Metanephros (tissue), 2 donors: ENCODE data around the gene PGM1. TPM values are rescaled to one million over a fixed set of nuclear protein-coding genes. Genes with fewer than 3 reads are reported as not detected.

Experiments used
- small RNA-seq: library from RNA; depleted of rRNA; stranded (forward); fragments of <200 nt; gene quantifications from one replicate; pipeline ENCODE3, GENCODE V24; 2014; ENCODE audit warnings: low replicate concordance
- total RNA-seq: library from RNA; depleted of rRNA; stranded (reverse); fragments of >200 nt; gene quantifications from one replicate; pipeline ENCODE4 v1.2.3, GENCODE V29; 2014

PGM1 gene
- total RNA-seq, result 67.6 TPM

GRCh38 chr1:63593303-63593885 is at the start of gene PGM1:
Gene PGM1, plus strand, starts transcription at chr1:63593411. Its CDS starts 78 bp downstream, at chr1:63593489.

Small RNA genes lying within 50 kb of the gene (small RNA-seq; reads per million reads assigned to genes)
- not detected for gene RF02105
- not detected for gene RF02106
- gene RF02107, result not detected
- not detected for gene RF02108
- not detected for gene RF02109
- gene RF02110, result not detected

Other genes starting within 250 kb of the PGM1 start
- 18.9 TPM for gene ALG6, start 225.8 kb upstream of the PGM1 start, total RNA-seq
- gene ITGB3BP, start 70.2 kb upstream of the PGM1 start, total RNA-seq, result 16.6 TPM
- 15.7 TPM for gene EFCAB7, start 69.9 kb upstream of the PGM1 start, total RNA-seq
- gene ROR1, start 180.6 kb downstream of the PGM1 start, total RNA-seq, result 33.9 TPM